Dermis microvascular lymphatic vessel endothelial cell (primary cell): Measurements from ENCODE around the gene SNRNP25. TPM values are rescaled to one million over a fixed set of nuclear protein-coding genes. Genes with fewer than 3 reads are reported as not detected.
"Not testable (repeated sequence)": the region's sequence is repeated elsewhere in the genome, so short reads cannot be mapped to it uniquely, and the experiment has no call there.

Experiments
- DNase-seq, 2 donors: peaks; one replicate each; pipeline versions ENCODE4 v3.0.0 to v3.0.0-alpha.2; 2010; ENCODE audit warnings: low read depth in 2 of 2
- total RNA-seq: library from RNA; depleted of rRNA; stranded (reverse); fragments of >200 nt; gene quantifications from 2 replicates; pipeline ENCODE4 v1.2.1, GENCODE V29; 2014

Gene SNRNP25
- 15.6 and 27.1 TPM in 2 replicates for total RNA-seq

- DNase-seq, result peak; percentile 93 to 99
Measured at GRCh38 chr16:53346-54236, at the start of gene SNRNP25, which contains the start of gene POLR3K. SNRNP25 (plus strand) TSS chr16:53828; CDS start chr16:54017, 189 bp downstream. POLR3K (minus strand) TSS chr16:53608; CDS start chr16:53586, 22 bp downstream.

- no peak for DNase-seq
Measured at GRCh38 chr16:9903-10665, 43.5 kb upstream of the SNRNP25 start.

- not testable (repeated sequence) for DNase-seq
Measured at GRCh38 chr16:10772-11171, 42.9 kb upstream of the SNRNP25 start.

DNA sequence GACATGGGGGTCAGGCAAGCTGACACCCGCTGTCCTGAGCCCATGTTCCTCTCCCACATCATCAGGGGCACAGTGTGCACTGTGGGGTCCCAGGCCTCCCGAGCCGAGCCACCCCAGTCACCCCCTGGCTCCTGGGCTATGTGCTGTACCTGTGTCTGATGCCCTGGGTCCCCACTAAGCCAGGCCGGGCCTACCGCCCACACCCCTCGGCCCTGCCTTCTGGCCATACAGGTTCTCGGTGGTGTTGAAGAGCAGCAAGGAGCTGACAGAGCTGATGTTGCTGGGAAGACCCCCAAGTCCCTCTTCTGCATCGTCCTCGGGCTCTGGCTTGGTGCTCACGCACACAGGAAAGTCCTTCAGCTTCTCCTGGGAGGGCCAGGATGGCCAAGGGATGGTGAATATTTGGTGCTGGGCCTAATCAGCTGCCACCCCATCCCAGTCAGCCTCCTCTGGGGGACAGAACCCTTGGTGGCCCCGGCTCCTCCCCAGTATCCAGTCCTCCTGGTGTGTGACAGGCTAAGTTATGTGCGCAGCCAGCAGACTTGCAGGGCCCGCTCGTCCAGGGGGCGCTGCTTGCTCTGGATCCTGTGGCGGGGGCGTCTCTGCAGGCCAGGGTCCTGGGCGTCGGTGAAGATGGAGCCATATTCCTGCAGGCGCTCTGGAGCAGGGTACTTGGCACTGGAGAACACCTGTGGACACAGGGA is 36.4 kb upstream of the SNRNP25 start:
- DNase-seq, result not testable (repeated sequence)

- not testable (repeated sequence) for DNase-seq
Measured at GRCh38 chr16:20886-21285, 32.7 kb upstream of the SNRNP25 start.

GRCh38 chr16:24151-24550 is 29.5 kb upstream of the SNRNP25 start:
- DNase-seq, result not testable (repeated sequence)

GRCh38 chr16:25926-26348 is 27.7 kb upstream of the SNRNP25 start:
- DNase-seq, result not testable (repeated sequence)

DNA sequence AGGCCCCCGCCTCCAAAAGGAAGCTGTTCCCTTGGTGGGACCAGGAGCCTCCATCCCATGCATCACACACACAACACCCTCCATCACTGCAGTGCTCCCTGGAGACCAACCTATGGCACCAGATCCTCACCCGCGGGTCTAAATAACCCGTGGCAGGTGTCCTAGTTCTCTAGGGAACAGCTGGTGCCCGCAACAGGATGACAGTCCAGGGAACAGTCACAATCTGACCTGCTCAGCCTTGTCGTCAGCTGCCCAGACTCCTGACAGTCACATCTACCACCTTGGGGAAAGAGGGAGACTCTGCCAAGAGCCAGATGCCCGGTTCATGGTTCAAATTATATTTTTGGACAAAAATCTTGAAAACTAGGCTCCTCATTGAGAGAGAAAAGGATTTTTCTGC is 23.0 kb upstream of the SNRNP25 start:
- not testable (repeated sequence) for DNase-seq

GRCh38 chr16:33154-33876 is 20.3 kb upstream of the SNRNP25 start:
- DNase-seq, result not testable (repeated sequence)

DNA sequence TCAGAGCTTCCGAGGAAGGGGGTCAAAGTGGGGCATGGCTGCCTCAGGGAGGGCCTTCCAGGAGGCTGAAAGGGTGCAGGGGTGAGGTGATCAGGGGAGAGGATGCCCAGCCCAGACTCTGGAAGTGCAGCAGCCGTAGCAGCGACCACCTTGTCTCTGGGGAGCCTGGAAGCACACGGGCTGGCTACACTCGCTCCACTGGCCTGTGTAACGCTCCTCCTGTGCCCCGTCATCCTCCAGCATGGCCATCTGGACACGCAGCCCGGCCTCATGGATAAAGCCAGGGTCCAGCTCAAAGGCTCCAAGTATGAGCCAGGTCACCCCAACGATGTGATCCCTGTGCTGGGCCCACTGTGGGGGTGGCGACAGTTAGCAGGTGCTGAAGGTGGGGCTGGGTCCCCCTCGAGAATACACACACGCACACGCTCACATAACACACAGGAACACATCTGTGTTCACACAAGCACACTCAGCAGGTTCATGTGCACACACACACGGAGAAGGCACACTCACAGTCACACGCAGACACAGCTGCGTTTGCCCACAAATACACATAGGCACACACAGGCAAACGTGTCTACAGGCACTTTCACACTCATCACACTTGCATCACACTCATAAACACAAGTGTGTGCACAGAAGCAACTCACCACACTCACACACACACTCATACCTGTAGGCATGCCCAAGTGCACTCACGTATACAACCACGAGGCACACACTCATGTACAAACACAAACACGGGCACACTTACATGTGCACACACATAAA is 19.6 kb upstream of the SNRNP25 start:
- no peak for DNase-seq

- DNase-seq, result no peak
Measured at GRCh38 chr16:34648-34987, 19.0 kb upstream of the SNRNP25 start.

DNA sequence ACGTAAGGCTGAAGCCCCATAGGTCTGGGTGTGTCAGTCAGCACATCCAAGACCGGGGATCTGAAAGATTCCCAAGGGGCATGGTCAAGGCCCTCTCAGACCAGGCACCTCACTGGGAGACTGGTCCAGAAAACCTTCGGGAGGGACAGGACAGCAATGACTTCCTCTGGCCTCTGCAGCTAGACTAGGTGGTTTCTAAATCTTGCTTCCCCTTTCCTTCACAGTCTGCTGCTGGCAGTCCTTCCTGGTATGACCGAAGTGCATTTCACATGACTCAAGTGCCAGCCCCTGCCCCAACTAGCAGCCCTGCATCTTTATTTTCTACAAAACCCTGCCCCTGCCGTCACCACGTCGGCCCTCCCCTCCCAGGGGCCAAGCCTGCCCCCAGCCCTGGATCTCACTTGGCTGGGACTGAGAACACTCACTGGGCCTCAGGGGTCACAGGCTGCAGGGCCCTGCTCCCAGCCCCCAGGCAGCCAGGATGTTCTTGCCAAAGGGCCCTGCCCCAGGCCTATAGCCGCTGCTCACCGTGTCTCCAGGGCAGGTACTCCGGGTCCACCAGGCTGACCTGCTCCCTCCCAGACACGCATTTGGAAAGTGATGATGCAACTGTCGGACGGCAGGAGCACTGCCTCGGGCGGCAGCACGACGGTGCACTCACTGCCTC is 18.5 kb upstream of the SNRNP25 start:
- no peak for DNase-seq

- DNase-seq, result no peak
Measured at GRCh38 chr16:35678-36305, 17.8 kb upstream of the SNRNP25 start.

- DNase-seq, result no peak
Measured at GRCh38 chr16:36336-36984, 17.2 kb upstream of the SNRNP25 start.

DNA sequence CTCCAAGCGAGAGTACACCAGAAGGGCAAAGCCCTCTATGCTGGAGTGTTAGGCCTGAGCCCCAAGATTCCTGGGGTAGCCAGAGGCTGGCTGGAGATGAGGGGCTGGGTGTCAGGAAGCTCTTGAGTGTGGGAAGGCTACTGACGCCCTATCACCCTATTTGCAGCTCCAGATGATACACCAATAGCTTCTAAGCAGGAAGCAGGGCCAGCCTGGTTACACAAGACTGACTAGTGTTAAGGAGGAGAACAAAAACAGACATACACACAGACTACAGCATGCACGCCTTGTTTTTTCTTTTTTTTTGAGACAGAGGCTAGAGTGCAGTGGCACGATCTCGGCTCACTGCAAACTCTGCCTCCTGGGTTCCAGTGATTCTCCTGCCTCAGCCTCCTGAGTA is 16.1 kb upstream of the SNRNP25 start:
- no peak for DNase-seq

DNA sequence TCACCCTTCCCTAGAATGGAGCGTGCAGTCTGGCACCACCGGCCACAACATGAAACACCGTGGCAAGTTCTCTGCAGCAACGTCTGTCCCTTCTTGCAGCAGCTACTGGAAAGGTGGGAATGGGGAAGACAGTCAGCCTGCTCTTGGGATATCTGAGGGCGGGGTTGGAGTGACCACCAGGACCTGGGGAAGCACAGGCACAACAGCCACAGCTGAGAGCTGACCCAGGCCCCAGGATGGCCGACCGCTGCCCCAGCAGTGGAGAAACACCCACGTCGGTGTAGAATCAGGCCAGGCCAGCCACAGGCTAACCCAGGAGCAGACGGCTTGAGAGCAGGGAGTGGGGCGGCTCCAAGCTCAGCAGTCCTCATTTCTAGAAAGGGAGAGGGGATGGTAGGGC is 15.4 kb upstream of the SNRNP25 start:
- DNase-seq, result not testable (repeated sequence)

DNA sequence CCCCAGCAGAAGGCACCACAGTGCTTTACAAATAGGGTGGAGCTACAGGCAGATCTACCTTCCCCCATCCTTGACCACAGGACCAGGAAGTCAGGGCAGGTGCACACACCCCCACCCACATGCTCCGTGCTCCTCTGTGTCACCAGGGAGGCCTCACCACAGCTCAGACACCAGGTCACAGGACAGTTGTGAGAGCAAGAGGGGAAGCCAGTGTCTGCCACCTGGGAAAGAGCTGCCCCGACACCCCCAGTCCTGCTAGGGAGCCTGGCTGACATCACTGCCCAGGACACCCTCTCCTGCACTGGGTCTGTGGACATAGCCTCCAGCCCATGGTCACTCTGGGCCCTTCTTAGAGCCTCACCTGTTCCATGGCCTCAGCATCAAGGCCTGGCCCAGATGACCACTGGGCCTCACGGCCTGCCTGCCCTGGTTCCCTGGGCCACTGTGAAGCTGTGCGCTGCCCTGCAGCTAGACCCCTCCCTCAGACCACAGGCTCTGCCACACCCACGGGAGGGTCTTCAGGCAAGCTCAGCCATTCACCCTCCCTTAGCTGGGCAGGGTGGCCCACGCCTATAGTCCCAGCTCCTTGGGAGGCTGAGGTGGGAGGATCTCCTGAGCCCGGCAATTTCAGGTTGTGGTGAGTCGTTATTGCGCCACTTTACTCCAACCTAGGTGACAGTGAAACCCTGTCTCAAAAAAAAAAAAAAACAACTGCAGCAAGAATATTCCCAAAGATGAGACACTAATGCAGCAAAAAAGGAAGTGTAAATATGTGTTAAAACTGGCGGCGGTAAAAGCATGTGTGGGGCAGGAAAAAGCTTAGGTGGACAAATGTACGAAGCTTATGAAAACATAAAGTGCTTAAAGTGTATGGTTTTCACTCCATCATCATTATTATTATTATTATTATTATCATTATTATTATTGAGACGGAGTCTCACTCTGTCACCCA is 14.4 kb upstream of the SNRNP25 start:
- no peak for DNase-seq
